ENCODE measurements around the gene NLGN1. TPM values are rescaled to one million over a fixed set of nuclear protein-coding genes. Genes with fewer than 3 reads are reported as not detected.

The NLGN1 gene
- total RNA-seq, 3 donors from 2014 or later (not counting 1 experiment from before 2014, with no cell fraction given) = not detected

DNA sequence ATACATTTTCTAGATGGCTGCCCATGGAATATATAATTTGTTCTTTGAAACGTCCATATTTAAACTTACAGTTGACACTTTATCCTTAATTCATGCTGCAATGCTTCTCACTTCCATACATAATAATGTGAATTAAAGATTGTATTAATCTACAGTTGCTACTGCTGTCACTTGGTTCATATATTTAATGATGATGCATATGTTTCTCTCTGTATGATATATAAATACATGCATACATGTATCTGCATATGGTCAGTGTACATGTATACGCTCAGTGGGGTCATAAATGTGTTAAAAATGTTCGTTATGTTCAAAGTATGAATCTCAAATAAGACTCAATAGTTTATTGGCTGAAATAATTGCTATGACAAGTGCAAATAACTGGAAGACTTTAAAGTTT is 382.5 kb downstream of the NLGN1 start:
- TF ChIP-seq, protein P1, sequence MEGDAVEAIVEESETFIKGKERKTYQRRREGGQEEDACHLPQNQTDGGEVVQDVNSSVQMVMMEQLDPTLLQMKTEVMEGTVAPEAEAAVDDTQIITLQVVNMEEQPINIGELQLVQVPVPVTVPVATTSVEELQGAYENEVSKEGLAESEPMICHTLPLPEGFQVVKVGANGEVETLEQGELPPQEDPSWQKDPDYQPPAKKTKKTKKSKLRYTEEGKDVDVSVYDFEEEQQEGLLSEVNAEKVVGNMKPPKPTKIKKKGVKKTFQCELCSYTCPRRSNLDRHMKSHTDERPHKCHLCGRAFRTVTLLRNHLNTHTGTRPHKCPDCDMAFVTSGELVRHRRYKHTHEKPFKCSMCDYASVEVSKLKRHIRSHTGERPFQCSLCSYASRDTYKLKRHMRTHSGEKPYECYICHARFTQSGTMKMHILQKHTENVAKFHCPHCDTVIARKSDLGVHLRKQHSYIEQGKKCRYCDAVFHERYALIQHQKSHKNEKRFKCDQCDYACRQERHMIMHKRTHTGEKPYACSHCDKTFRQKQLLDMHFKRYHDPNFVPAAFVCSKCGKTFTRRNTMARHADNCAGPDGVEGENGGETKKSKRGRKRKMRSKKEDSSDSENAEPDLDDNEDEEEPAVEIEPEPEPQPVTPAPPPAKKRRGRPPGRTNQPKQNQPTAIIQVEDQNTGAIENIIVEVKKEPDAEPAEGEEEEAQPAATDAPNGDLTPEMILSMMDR (IDR thresholded peaks at IDR 0.05) = no peak
- no peak overlapping the region for H3K4me3 Mint-ChIP-seq
- Histone ChIP-seq H3K9me3 (ENCODE audit: control insufficient read depth, insufficient read depth, low read length) (no peaks in the 10 kb centered on the region), H3K36me3 (ENCODE audit: control insufficient read depth, insufficient read depth, low read length) (no peaks in the 10 kb centered on the region), H3K4me1 (ENCODE audit: control insufficient read depth, insufficient read depth, low read length) (no peaks in the 10 kb centered on the region), H3K4me3 (ENCODE audit: low read length) (no peak overlapping the region), H3K27me3 (ENCODE audit: control insufficient read depth, insufficient read depth, low read length) (no peaks in the 10 kb centered on the region), H3K27ac (ENCODE audit: low read length) (no peak overlapping the region)
- intact Hi-C loops (cut with micrococcal nuclease) = no loop called here
- 77% methylated on average over 2 of the region's 3 CpGs for WGBS (ENCODE audit: insufficient coverage)
- ATAC-seq (no peak), DNase-seq (no peak)
- H3K36me3 Mint-ChIP-seq = no peaks in the 10 kb centered on the region
- H3K9me3 Mint-ChIP-seq = peaks cover 8 to 13% of the 10 kb centered on the region in 2 donors
- no peak overlapping the region for H3K27ac Mint-ChIP-seq
- H3K27me3 Mint-ChIP-seq (ENCODE audit: low read depth in 2 of 2) = no peaks in the 10 kb centered on the region
- H3K4me1 Mint-ChIP-seq = no peaks in the 10 kb centered on the region

DNA sequence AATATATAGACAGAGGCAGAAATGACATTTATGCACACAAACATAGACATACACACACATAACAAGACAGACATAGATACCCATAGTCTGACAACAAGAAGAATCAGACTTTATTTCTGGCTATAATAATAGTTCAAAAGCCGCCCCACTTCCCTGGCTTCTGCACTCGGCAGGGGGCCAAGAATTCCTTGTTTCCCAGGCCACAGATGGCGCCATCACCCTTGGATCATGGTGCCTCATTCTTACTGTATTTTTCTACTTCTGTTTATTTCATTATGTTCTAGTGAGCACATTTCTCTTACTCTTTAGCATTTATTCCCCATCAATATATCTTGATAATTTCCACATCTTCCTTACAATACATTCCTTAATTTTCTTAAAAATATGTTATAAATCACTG is 387.5 kb downstream of the NLGN1 start:
- no peak overlapping the region for H3K4me3 ChIP-seq (ENCODE audit: low read length)
- H3K27me3 Mint-ChIP-seq (ENCODE audit: low read depth in 2 of 2) = no peaks in the 10 kb centered on the region
- peaks cover 6 to 8% of the 10 kb centered on the region in 2 donors for H3K9me3 Mint-ChIP-seq
- no peak for DNase-seq
- no peaks in the 10 kb centered on the region for H3K36me3 Mint-ChIP-seq
- H3K9me3 ChIP-seq (ENCODE audit: control insufficient read depth, insufficient read depth, low read length) = no peaks in the 10 kb centered on the region
- no peaks in the 10 kb centered on the region for H3K36me3 ChIP-seq (ENCODE audit: control insufficient read depth, insufficient read depth, low read length)
- no peak overlapping the region for H3K27ac ChIP-seq (ENCODE audit: low read length)
- H3K4me1 ChIP-seq (ENCODE audit: control insufficient read depth, insufficient read depth, low read length) = no peaks in the 10 kb centered on the region
- intact Hi-C loops (cut with micrococcal nuclease) = no loop called here
- H3K27ac Mint-ChIP-seq = no peak overlapping the region
- H3K4me3 Mint-ChIP-seq = no peak overlapping the region
- no peak for ATAC-seq
- H3K27me3 ChIP-seq (ENCODE audit: control insufficient read depth, insufficient read depth, low read length) = no peaks in the 10 kb centered on the region
- WGBS (ENCODE audit: insufficient coverage) = 89% methylated on average over 3 of the region's 3 CpGs
- TF ChIP-seq, protein P1 (IDR thresholded peaks at IDR 0.05) = no peak
- no peaks in the 10 kb centered on the region for H3K4me1 Mint-ChIP-seq

DNA sequence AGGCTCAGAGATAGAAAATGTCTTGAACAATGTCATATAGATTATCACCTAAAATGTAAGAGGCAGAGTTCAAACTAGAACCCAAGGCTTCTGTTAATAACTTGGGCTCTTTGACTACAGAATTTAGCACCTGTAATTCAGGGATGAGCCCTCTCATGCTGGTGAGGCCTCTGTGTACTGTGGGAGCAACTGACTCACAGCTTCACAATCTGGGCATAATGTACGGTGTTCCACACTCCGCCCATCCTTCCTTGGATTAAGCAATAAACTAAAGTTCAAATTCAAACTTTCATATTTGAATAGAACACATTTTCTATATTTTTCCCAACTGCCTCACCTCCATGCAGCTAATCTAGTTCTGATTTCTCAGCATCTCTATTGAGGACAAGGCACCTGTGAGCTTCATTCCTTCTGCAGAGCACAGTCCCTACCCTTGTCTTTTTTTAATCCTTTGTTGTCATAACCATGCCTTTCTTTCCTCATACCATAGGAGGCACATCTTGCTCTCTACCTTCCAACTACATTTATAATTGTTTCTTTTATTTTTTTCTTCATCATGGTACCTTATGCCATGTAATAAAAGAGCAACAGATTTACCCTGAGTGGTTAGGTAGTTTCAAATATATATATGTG is 392.1 kb downstream of the NLGN1 start:
- H3K4me3 ChIP-seq (ENCODE audit: low read length) = no peak overlapping the region
- no peaks in the 10 kb centered on the region for H3K4me1 Mint-ChIP-seq
- intact Hi-C loops (cut with micrococcal nuclease) = no loop called here
- ATAC-seq (no peak), DNase-seq (no peak)
- H3K4me3 Mint-ChIP-seq = no peak overlapping the region
- no peaks in the 10 kb centered on the region for H3K27me3 Mint-ChIP-seq (ENCODE audit: low read depth in 2 of 2)
- H3K27me3 ChIP-seq (ENCODE audit: control insufficient read depth, insufficient read depth, low read length) = no peaks in the 10 kb centered on the region
- H3K36me3 Mint-ChIP-seq = no peaks in the 10 kb centered on the region
- no peaks in the 10 kb centered on the region for H3K9me3 ChIP-seq (ENCODE audit: control insufficient read depth, insufficient read depth, low read length)
- H3K27ac Mint-ChIP-seq = no peak overlapping the region
- H3K9me3 Mint-ChIP-seq = peaks cover 10 to 11% of the 10 kb centered on the region in 2 donors
- no peaks in the 10 kb centered on the region for H3K4me1 ChIP-seq (ENCODE audit: control insufficient read depth, insufficient read depth, low read length)
- no peaks in the 10 kb centered on the region for H3K36me3 ChIP-seq (ENCODE audit: control insufficient read depth, insufficient read depth, low read length)
- H3K27ac ChIP-seq (ENCODE audit: low read length) = no peak overlapping the region
- TF ChIP-seq, protein P1 (IDR thresholded peaks at IDR 0.05) = no peak
- WGBS (ENCODE audit: insufficient coverage) = 95% methylated on average over 2 of the region's 2 CpGs

DNA sequence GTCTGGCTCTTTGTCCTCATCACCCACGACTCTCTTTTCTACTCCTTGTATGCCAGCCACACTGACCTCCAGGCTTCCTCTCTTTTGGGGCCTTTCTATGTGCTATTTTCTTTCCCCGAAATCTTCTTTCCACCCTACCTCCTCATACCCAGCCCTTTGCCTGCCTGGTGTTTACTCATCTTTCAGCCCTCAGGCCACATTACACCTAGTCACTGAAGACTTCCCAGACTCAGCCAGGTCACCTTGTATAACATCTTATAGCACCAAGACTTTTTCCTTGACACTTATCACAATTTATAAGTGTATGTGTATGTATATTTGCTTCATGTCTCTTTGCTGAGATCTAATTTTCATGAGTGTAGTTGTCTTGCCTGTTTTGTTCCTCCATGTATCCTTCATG is 396.4 kb downstream of the NLGN1 start:
- Mint-ChIP-seq H3K4me3 (no peak overlapping the region), H3K9me3 (peaks cover 10 to 11% of the 10 kb centered on the region in 2 donors), H3K36me3 (no peaks in the 10 kb centered on the region), H3K27ac (no peak overlapping the region), H3K27me3 (ENCODE audit: low read depth in 2 of 2) (no peaks in the 10 kb centered on the region), H3K4me1 (no peaks in the 10 kb centered on the region)
- no peaks in the 10 kb centered on the region for H3K27me3 ChIP-seq (ENCODE audit: control insufficient read depth, insufficient read depth, low read length)
- H3K9me3 ChIP-seq (ENCODE audit: control insufficient read depth, insufficient read depth, low read length) = no peaks in the 10 kb centered on the region
- 74% methylated on average over 2 of the region's 2 CpGs for WGBS (ENCODE audit: insufficient coverage)
- H3K4me1 ChIP-seq (ENCODE audit: control insufficient read depth, insufficient read depth, low read length) = no peaks in the 10 kb centered on the region
- intact Hi-C loops (cut with micrococcal nuclease) = no loop called here
- no peak overlapping the region for H3K27ac ChIP-seq (ENCODE audit: low read length)
- TF ChIP-seq, protein P1 (IDR thresholded peaks at IDR 0.05) = no peak
- H3K36me3 ChIP-seq (ENCODE audit: control insufficient read depth, insufficient read depth, low read length) = no peaks in the 10 kb centered on the region
- H3K4me3 ChIP-seq (ENCODE audit: low read length) = no peak overlapping the region
- ATAC-seq = no peak
- no peak for DNase-seq
